ENCODE results near the gene DHRSX.
"Not testable (repeated sequence)": the region's sequence is repeated elsewhere in the genome, so short reads cannot be mapped to it uniquely, and the experiment has no call there.

- not testable (repeated sequence) for TF ChIP-seq POLR2A, CTCF (IDR thresholded peaks at IDR 0.05)
These were observed 27.7 kb downstream of the DHRSX start for GRCh38 chrX:2473064-2473463.

All from testis (tissue), 2 donors.